NCI-H2196 treated with DMSO at 0.1 percent for 48 hours (cell line): Measurements from ENCODE around the gene COL4A3.

ENCODE experiments used
- DNase-seq: peaks from one replicate; lab custom pipeline; 2025; ENCODE audit not compliant: unreplicated experiment; lab: John Stamatoyannopoulos, UW

The COL4A3 gene

GRCh38 chr2:227163998-227164762 lies at the start of gene COL4A3, which contains the start of gene COL4A4:
COL4A3 (plus strand) TSS chr2:227164624; CDS start chr2:227164727, 103 bp downstream.
COL4A4 (minus strand) TSS chr2:227164205; CDS start chr2:227147483, 16,722 bp downstream.
- DNase-seq, result no peak

GRCh38 chr2:227115761-227116160 lies 48.7 kb upstream of the COL4A3 start:
- DNase-seq, result no peak

GRCh38 chr2:227117027-227117426 lies 47.4 kb upstream of the COL4A3 start:
- no peak for DNase-seq

GRCh38 chr2:227117852-227118251 lies 46.6 kb upstream of the COL4A3 start:
- DNase-seq, result no peak

GRCh38 chr2:227118353-227118752 lies 46.1 kb upstream of the COL4A3 start:
- DNase-seq, result no peak

- no peak for DNase-seq
Measured at GRCh38 chr2:227123697-227124096, 40.7 kb upstream of the COL4A3 start.

- no peak for DNase-seq
Measured at GRCh38 chr2:227124811-227125210, 39.6 kb upstream of the COL4A3 start.

- DNase-seq, result no peak
Measured at GRCh38 chr2:227125506-227125905, 38.9 kb upstream of the COL4A3 start.

GRCh38 chr2:227127201-227127600 lies 37.2 kb upstream of the COL4A3 start:
- no peak for DNase-seq

GRCh38 chr2:227130636-227131035 lies 33.8 kb upstream of the COL4A3 start:
- no peak for DNase-seq

- DNase-seq, result no peak
Measured at GRCh38 chr2:227132986-227133385, 31.4 kb upstream of the COL4A3 start.

GRCh38 chr2:227134591-227134990 lies 29.8 kb upstream of the COL4A3 start:
- DNase-seq, result no peak

- DNase-seq, result no peak
Measured at GRCh38 chr2:227141301-227141700, 23.1 kb upstream of the COL4A3 start.

- no peak for DNase-seq
Measured at GRCh38 chr2:227143895-227144294, 20.5 kb upstream of the COL4A3 start.

- no peak for DNase-seq
Measured at GRCh38 chr2:227146456-227146855, 18.0 kb upstream of the COL4A3 start.

- no peak for DNase-seq
Measured at GRCh38 chr2:227147023-227147422, 17.4 kb upstream of the COL4A3 start.

- no peak for DNase-seq
Measured at GRCh38 chr2:227148106-227148505, 16.3 kb upstream of the COL4A3 start.

GRCh38 chr2:227150222-227150936 lies 14.0 kb upstream of the COL4A3 start:
- DNase-seq, result no peak

GRCh38 chr2:227152093-227152766 lies 12.2 kb upstream of the COL4A3 start:
- no peak for DNase-seq

GRCh38 chr2:227153307-227153706 lies 11.1 kb upstream of the COL4A3 start:
- DNase-seq, result no peak

- DNase-seq, result no peak
Measured at GRCh38 chr2:227153758-227154486, 10.5 kb upstream of the COL4A3 start.
